ENCODE measurements around the gene CNKSR3.

CNKSR3 gene

DNA sequence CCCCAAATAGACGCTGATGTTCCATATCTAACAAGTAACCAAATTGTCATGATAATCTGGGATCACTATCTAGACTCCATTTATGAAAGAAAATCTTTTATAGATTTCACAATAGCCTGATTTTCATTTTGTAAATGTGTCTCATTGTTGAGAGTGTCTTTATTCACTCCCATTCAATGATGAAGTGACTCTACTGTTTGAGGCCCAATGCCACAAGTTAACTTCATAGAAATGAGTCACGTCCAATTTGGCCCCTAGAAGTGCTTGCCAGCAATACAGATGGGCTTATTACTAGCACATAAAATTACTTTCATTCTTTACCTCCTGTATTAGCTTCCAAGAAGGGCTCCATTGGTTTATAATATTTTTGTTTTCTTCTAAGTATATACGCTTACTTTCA, 160.2 kb downstream of the CNKSR3 start:
- Histone ChIP-seq H3K27ac (ENCODE audit: low read length) (no peak overlapping the region), H3K4me2 (ENCODE audit: low read length) (no peak overlapping the region), H3K4me1 (ENCODE audit: low read length) (peaks cover 28% of the 10 kb centered on the region), H2AFZ (ENCODE audit: low read depth, low read length) (no peak overlapping the region), H3K27me3 (ENCODE audit: low read depth, low read length) (peaks cover 60% of the 10 kb centered on the region), H3K9me3 (ENCODE audit: insufficient read depth, low read length) (0 out of 2 replicates have a peak, but pooled peaks cover 6% of the 10 kb centered on the region), H3K9ac (ENCODE audit: low read length) (no peak overlapping the region), H3K4me3 (ENCODE audit: low read length) (no peak overlapping the region), H4K20me1 (ENCODE audit: insufficient read depth, low read length) (no peaks in the 10 kb centered on the region), H3K79me2 (ENCODE audit: low read length) (no peaks in the 10 kb centered on the region), H3K36me3 (replicated peaks; ENCODE audit: low read depth, low read length) (no peaks in the 10 kb centered on the region)
- no peak for TF ChIP-seq EZH2phosphoT487 (IDR thresholded peaks at IDR 0.05; ENCODE audit: low read depth)
- TF ChIP-seq, protein P1, sequence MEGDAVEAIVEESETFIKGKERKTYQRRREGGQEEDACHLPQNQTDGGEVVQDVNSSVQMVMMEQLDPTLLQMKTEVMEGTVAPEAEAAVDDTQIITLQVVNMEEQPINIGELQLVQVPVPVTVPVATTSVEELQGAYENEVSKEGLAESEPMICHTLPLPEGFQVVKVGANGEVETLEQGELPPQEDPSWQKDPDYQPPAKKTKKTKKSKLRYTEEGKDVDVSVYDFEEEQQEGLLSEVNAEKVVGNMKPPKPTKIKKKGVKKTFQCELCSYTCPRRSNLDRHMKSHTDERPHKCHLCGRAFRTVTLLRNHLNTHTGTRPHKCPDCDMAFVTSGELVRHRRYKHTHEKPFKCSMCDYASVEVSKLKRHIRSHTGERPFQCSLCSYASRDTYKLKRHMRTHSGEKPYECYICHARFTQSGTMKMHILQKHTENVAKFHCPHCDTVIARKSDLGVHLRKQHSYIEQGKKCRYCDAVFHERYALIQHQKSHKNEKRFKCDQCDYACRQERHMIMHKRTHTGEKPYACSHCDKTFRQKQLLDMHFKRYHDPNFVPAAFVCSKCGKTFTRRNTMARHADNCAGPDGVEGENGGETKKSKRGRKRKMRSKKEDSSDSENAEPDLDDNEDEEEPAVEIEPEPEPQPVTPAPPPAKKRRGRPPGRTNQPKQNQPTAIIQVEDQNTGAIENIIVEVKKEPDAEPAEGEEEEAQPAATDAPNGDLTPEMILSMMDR (IDR thresholded peaks at IDR 0.05; ENCODE audit: low read depth, low read length): no peak

DNA sequence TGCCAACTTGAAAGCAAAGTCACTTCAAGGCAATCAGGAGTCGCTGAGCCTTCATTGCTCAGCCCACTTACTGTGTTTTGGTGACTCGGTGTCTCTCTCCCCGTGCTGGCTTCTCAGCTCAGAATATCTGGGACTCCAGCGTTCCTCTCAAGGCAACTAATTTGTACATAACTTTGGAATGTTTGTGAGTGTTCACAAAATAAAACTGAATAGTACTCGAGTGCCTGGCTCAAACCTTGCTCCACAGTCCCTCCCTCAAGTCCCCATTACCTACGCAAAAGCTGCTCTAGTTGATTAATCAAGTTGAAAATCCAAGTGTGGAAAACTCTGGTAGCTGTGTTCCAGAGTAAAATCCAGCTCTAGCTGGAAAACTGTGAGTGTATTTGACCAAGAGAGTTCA, 162.5 kb downstream of the CNKSR3 start:
- Histone ChIP-seq H4K20me1 (ENCODE audit: insufficient read depth, low read length) (no peaks in the 10 kb centered on the region), H2AFZ (ENCODE audit: low read depth, low read length) (no peak overlapping the region), H3K79me2 (ENCODE audit: low read length) (no peaks in the 10 kb centered on the region), H3K4me2 (ENCODE audit: low read length) (no peak overlapping the region), H3K27me3 (ENCODE audit: low read depth, low read length) (peaks cover 67% of the 10 kb centered on the region), H3K36me3 (replicated peaks; ENCODE audit: low read depth, low read length) (no peaks in the 10 kb centered on the region), H3K4me3 (ENCODE audit: low read length) (no peak overlapping the region), H3K4me1 (ENCODE audit: low read length) (peaks cover 7% of the 10 kb centered on the region), H3K9me3 (ENCODE audit: insufficient read depth, low read length) (0 out of 2 replicates have a peak, but pooled peaks cover 6% of the 10 kb centered on the region), H3K9ac (ENCODE audit: low read length) (no peak overlapping the region), H3K27ac (ENCODE audit: low read length) (no peak overlapping the region)
- TF ChIP-seq, protein P1 (IDR thresholded peaks at IDR 0.05; ENCODE audit: low read depth, low read length): no peak
- no peak for TF ChIP-seq EZH2phosphoT487 (IDR thresholded peaks at IDR 0.05; ENCODE audit: low read depth)

DNA sequence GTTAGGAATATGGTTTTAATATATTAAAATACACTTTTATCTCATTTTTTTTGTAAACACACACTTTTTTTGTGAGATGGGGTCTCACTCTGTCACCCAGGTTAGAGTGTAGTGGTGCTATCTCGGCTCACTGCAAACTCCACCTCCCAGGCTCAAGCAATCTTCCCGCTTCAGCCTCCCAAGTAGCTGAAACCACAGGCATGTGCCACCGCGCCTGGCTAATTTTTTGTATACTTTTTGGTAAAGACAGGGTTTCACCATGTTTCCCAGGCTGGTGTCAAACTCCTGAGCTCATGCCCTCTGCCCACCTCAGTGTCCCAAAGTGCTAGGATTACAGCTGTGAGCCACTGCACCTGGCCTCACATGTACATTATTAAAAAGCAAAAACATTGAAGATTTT, 164.7 kb downstream of the CNKSR3 start:
- Histone ChIP-seq H3K27me3 (ENCODE audit: low read depth, low read length) (peaks cover 57% of the 10 kb centered on the region), H2AFZ (ENCODE audit: low read depth, low read length) (no peak overlapping the region), H3K4me2 (ENCODE audit: low read length) (no peak overlapping the region), H3K79me2 (ENCODE audit: low read length) (no peaks in the 10 kb centered on the region), H3K27ac (ENCODE audit: low read length) (no peak overlapping the region), H3K4me3 (ENCODE audit: low read length) (no peak overlapping the region), H4K20me1 (ENCODE audit: insufficient read depth, low read length) (no peaks in the 10 kb centered on the region), H3K4me1 (ENCODE audit: low read length) (no peaks in the 10 kb centered on the region), H3K9ac (ENCODE audit: low read length) (no peak overlapping the region), H3K9me3 (ENCODE audit: insufficient read depth, low read length) (0 out of 2 replicates have a peak, but pooled peaks cover 6% of the 10 kb centered on the region), H3K36me3 (replicated peaks; ENCODE audit: low read depth, low read length) (no peaks in the 10 kb centered on the region)
- no peak for TF ChIP-seq EZH2phosphoT487 (IDR thresholded peaks at IDR 0.05; ENCODE audit: low read depth)
- TF ChIP-seq, protein P1 (IDR thresholded peaks at IDR 0.05; ENCODE audit: low read depth, low read length): no peak

DNA sequence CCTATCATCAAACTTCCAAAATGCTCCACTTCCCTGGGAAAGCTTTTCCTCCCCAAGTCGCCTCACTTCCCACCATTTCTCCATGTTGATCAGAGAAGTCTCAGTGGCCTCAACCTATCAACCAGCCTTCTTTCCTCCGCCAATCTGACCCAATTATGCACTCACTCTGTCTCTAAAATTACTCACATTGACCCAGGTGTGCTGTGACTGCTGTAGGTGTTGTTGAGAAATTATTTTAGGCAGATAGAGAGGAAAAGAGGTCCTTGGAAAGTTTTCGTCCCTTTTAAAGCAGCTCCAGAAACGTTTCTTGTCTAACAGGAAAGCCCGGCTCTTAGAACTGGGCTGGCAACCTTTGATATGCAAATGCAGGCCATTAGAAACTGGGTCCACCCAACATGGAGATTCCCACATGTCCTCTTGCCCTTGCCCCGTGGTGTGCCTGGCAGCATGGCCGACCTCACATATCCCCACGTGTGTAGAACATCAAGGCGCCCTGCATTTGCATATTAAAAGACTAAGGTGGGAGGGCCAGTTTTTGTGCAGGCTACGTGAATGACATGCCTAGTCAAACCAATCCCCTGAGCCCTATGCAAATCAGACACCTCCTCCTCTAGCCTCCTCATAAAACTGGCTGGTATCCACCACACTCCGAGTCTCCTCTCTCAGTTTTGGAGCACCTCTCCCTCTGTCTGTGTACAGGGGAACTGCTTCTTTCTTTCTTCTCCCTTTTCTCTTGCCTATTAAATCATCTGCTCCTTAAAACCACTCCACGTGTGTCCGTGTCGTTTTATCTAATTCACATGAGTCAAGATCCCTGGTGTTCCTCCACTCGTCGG, 166.8 kb downstream of the CNKSR3 start:
- Histone ChIP-seq H3K36me3 (replicated peaks; ENCODE audit: low read depth, low read length) (no peaks in the 10 kb centered on the region), H3K4me2 (ENCODE audit: low read length) (no peak overlapping the region), H2AFZ (ENCODE audit: low read depth, low read length) (no peak overlapping the region), H3K4me3 (ENCODE audit: low read length) (no peak overlapping the region), H3K9ac (ENCODE audit: low read length) (no peak overlapping the region), H3K27me3 (ENCODE audit: low read depth, low read length) (peaks cover 44% of the 10 kb centered on the region), H3K79me2 (ENCODE audit: low read length) (no peaks in the 10 kb centered on the region), H3K27ac (ENCODE audit: low read length) (no peak overlapping the region), H3K4me1 (ENCODE audit: low read length) (no peaks in the 10 kb centered on the region), H4K20me1 (ENCODE audit: insufficient read depth, low read length) (no peaks in the 10 kb centered on the region), H3K9me3 (ENCODE audit: insufficient read depth, low read length) (0 out of 2 replicates have a peak, but pooled peaks cover 6% of the 10 kb centered on the region)
- no peak for TF ChIP-seq EZH2phosphoT487 (IDR thresholded peaks at IDR 0.05; ENCODE audit: low read depth)
- TF ChIP-seq, protein P1 (IDR thresholded peaks at IDR 0.05; ENCODE audit: low read depth, low read length): no peak

Data from OCI-LY3 (cell line).